Measurements from ENCODE around the gene CEP295NL. TPM values are rescaled to one million over a fixed set of nuclear protein-coding genes. Genes with fewer than 3 reads are reported as not detected.

CEP295NL gene
- total and polyA plus RNA-seq, 2 of the 8 experiments (the other 6 are each of a cell fraction or from before 2014, with no cell fraction given): 0.06 to 2.0 TPM

GRCh38 chr17:78899361-78900260 lies 3.4 kb downstream of the CEP295NL start (continued):
- no peak for TF ChIP-seq KDM1A (IDR thresholded peaks at IDR 0.05; ENCODE audit: borderline replicate concordance, low read length)

Measured in H1 (cell line).